SK-N-SH (cell line): Measurements from ENCODE around the gene DCLK1.

ENCODE experiments used
- NFIC ChIP-seq: IDR thresholded peaks from 2 replicates; pipeline ENCODE4 v1.4.0; 2012; ENCODE audit warnings: borderline replicate concordance
- TF ChIP-seq, protein P1 (sequence below): fragments of 200-600 bp; sonication (generic); IDR thresholded peaks from 2 replicates; pipeline ENCODE4 v1.6.1; 2017; ENCODE audit warnings: antibody characterized with exemption, mild to moderate bottlenecking, moderate library complexity

DNA sequence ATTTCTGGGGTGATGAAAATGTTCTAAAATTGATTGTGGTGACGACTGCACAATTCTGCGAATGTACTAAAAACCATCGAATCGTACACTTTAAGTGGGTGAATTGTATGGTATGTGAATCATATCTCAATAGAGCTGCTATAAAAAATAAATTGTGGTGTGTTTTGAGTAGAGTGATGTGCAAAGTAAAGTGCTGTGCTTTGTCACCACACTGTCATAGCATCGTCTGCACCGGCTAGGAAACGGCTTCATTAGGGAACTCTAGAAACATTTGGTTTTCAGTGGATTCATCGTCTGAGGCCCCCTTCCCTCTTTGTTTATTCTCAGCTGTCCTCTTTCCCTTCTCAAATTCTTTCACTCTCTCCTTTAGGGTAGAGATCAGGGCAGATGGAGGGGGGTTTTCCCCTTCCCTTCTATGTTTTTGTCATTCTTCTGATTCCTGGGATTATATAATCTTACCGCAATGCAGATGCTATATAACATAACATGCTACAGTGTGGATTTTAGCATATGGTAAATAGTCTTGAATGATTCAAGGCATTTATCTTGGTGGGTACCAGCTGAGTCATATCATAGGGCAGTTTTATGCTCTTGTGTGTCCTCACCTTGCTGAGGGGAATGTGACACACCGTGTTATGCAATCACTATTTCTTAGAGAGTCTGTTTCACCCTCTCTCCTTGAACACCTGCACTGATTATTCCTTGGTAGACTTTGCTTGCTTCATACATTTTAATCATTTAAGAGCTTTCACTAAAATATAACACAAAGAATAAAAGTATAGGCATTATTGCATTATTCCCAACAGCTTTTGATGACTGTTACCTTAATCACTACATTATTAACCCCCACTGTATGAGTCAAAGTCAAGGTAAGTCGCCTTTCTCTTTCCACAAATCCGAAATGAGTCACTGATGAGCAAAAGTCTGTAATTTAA lies 239.4 kb downstream of the DCLK1 start:
- TF ChIP-seq NFIC, result no peak
- TF ChIP-seq, protein P1, sequence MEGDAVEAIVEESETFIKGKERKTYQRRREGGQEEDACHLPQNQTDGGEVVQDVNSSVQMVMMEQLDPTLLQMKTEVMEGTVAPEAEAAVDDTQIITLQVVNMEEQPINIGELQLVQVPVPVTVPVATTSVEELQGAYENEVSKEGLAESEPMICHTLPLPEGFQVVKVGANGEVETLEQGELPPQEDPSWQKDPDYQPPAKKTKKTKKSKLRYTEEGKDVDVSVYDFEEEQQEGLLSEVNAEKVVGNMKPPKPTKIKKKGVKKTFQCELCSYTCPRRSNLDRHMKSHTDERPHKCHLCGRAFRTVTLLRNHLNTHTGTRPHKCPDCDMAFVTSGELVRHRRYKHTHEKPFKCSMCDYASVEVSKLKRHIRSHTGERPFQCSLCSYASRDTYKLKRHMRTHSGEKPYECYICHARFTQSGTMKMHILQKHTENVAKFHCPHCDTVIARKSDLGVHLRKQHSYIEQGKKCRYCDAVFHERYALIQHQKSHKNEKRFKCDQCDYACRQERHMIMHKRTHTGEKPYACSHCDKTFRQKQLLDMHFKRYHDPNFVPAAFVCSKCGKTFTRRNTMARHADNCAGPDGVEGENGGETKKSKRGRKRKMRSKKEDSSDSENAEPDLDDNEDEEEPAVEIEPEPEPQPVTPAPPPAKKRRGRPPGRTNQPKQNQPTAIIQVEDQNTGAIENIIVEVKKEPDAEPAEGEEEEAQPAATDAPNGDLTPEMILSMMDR, result no peak
